Thoracic aorta (tissue), 2 donors: ENCODE measurements around the gene TEDC1. TPM values are rescaled to one million over a fixed set of nuclear protein-coding genes. Genes with fewer than 3 reads are reported as not detected.

Source experiments
- ATAC-seq: fragments of 150-250 bp; one replicate; pipeline ENCODE4 v1.8.0; 2017; ENCODE audit warnings: low read depth; ENCODE audit not compliant: insufficient number of reproducible peaks, low FRiP score
- DNase-seq: peaks from one replicate; pipeline ENCODE4 v3.0.0-alpha.2; 2020; ENCODE audit warnings: low spot score
- H3K27ac ChIP-seq, 2 donors: fragments of 200-600 bp; sonication (generic); 1 replicate in 1 of 2; 2 replicates in 1 of 2; pipeline ENCODE4 v1.5.1; 2016; ENCODE audit warnings: mild to moderate bottlenecking in 2 of 2, moderate library complexity in 2 of 2
- H3K27me3 ChIP-seq: fragments of 200-600 bp; sonication (generic); replicated peaks from 2 replicates; pipeline ENCODE4 v1.6.0; 2016; ENCODE audit warnings: mild to moderate bottlenecking; ENCODE audit not compliant: insufficient read depth
- H3K36me3 ChIP-seq: fragments of 200-600 bp; sonication (generic); one replicate; pipeline ENCODE4 v1.5.1; 2016
- H3K4me1 ChIP-seq, 2 donors: fragments of 200-600 bp; sonication (generic); 1 replicate in 1 of 2; 2 replicates in 1 of 2; pipeline versions ENCODE4 v1.5.1 to v1.6.0; 2016; ENCODE audit warnings: low read depth in 2 of 2, mild to moderate bottlenecking in 1 of 2; ENCODE audit not compliant: control insufficient read depth in 1 of 2
- H3K4me3 ChIP-seq: fragments of 200-600 bp; sonication (generic); 2 replicates; pipeline ENCODE4 v1.5.1; 2016; ENCODE audit warnings: mild to moderate bottlenecking
- H3K9me3 ChIP-seq: fragments of 200-600 bp; sonication (generic); 2 replicates; pipeline ENCODE4 v1.5.1; 2016
- CTCF ChIP-seq: fragments of 200-600 bp; sonication (generic); IDR thresholded peaks from one replicate; pipeline ENCODE4 v1.5.1; 2019; ENCODE audit warnings: antibody characterized with exemption
- total RNA-seq, 2 donors: library from RNA; depleted of rRNA; stranded (reverse); fragments of >200 nt; gene quantifications; one replicate each; pipeline versions ENCODE4 v1.1.0 to v1.2.3, GENCODE V29; 2016

TEDC1 gene
- total RNA-seq, 2 donors from 2014 or later: 7.8 to 42.1 TPM

DNA sequence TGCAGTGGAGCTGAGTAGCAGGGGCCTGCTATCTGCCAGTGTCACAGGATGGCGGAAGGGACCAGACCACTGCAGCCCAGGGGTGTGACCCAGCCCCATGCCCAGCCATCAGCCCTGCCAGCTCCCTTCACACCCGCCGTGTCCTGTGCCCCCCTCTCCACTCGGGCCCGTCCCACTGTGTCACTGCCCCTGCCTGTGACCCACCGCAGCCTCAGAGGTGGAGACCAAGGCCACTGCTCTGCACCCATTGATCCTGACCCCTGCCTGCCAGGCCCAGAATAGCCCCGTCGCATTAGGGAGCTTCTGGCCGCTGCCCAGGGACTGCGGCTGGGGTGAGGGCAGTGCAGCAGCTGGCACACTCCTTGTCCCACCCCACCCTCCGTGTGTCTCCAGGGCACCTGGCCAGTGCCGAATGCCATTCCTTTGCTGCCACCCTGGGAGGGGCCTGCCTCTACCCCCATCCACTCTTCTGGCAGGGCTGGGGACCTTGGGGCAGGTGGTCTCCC, 18.5 kb upstream of the TEDC1 start:
- Histone ChIP-seq H3K27me3 (no peaks in the 10 kb centered on the region), H3K36me3 (peaks cover 3% of the 10 kb centered on the region), H3K9me3 (no peaks in the 10 kb centered on the region), H3K4me3 (peak overlapping the region; percentile 25), H3K27ac (peak overlapping the region; percentile 61 to 96), H3K4me1 (peaks cover 36 to 65% of the 10 kb centered on the region in 2 donors)
- TF ChIP-seq CTCF: no peak
- ATAC-seq (no peak), DNase-seq (no peak)

DNA sequence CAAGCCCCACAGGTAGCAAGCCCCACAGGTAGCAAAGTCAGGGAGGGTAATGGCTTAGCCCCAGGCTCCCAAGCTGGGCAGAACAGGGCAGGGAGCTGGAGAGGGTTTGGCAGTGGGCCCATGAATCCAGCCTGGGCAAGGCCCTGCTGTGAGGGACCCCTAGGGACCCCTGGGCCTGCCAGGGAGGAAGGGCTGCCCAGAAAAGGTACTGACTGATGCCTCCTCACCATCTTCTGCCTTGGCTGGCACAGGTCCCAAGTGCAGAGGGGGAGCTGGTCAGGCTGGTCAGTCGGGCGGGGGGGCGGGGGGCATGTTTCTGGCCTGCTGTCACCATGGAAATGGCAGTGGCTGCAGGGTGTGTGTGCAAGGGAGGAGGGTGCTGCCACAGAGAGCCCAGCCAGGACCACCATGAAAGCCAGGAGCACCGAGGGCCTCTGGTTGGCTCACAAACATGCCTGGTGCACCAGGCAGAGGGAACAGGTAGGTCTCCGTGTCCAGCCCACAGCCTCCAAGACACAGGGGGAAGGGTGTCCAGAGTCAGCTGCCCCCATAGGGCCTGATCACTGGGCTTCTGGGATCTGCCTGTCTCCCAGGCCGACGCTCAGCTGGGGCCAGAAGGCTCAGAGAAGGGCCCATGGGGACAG, 17.9 kb upstream of the TEDC1 start:
- Histone ChIP-seq H3K27me3 (no peaks in the 10 kb centered on the region), H3K4me1 (peaks cover 36 to 61% of the 10 kb centered on the region in 2 donors), H3K27ac (peak overlapping the region; percentile 74 to 96), H3K4me3 (peak overlapping the region; percentile 68), H3K9me3 (no peaks in the 10 kb centered on the region), H3K36me3 (peaks cover 3% of the 10 kb centered on the region)
- no peak for TF ChIP-seq CTCF
- ATAC-seq: no peak
- DNase-seq: no peak

GRCh38 chr14:105473677-105474482, 17.2 kb upstream of the TEDC1 start:
- Histone ChIP-seq H3K27ac (peak overlapping the region; percentile 74 to 96), H3K27me3 (no peaks in the 10 kb centered on the region), H3K4me3 (peak overlapping the region; percentile 68), H3K36me3 (peaks cover 3% of the 10 kb centered on the region), H3K9me3 (no peaks in the 10 kb centered on the region), H3K4me1 (peaks cover 30 to 54% of the 10 kb centered on the region in 2 donors)
- peak; percentile 98 for DNase-seq
- no peak for TF ChIP-seq CTCF
- ATAC-seq: peak; percentile 66

- no peak for TF ChIP-seq CTCF
- ATAC-seq (peak; percentile 37), DNase-seq (no peak)
- Histone ChIP-seq H3K27me3 (no peaks in the 10 kb centered on the region), H3K4me3 (peak within 1 kb of the TSS; percentile 99), H3K36me3 (peaks cover 8% of the 10 kb centered on the region), H3K9me3 (no peaks in the 10 kb centered on the region), H3K4me1 (peaks cover 24 to 46% of the 10 kb centered on the region in 2 donors), H3K27ac (peak within 1 kb of the TSS; percentile 92 to 100)
These were observed 16.4 kb upstream of the TEDC1 start, which contains the start of gene CRIP2 for GRCh38 chr14:105474483-105475268. CRIP2 (plus strand) TSS chr14:105474821; CDS start chr14:105474863, 42 bp downstream.
